Body of pancreas (tissue), 4 donors: ENCODE data around the gene ADGRD1.

Experiments used
- CTCF ChIP-seq, 7 experiments: fragments of 450-650 bp in 4 of 7; fragments of 200-600 bp in 3 of 7; sonication (generic) in 3 of 7; IDR thresholded peaks; one replicate each; pipeline ENCODE4 v1.5.1; 2016 to 2019; ENCODE audit warnings: antibody characterized with exemption in 7 of 7
- POLR2A ChIP-seq, 3 donors: fragments of 450-650 bp; IDR thresholded peaks; one replicate each; pipeline ENCODE4 v1.6.1; 2016; ENCODE audit warnings: antibody characterized with exemption in 3 of 3, mild to moderate bottlenecking in 2 of 3

- TF ChIP-seq CTCF (IDR thresholded peaks at IDR 0.05) (no peak), POLR2A (IDR thresholded peaks at IDR 0.05) (no peak)
Measured at GRCh38 chr12:130911193-130911592, 42.5 kb upstream of the ADGRD1 start.
